HG02885 (cell line): ENCODE measurements around the gene CHEK1.

ENCODE experiments used
- ATAC-seq: cut with Tn5 transposase; IDR thresholded peaks from one replicate; pipeline ENCODE4 v1.9.1; 2021; ENCODE audit warnings: mild to moderate bottlenecking; ENCODE audit not compliant: unreplicated experiment, poor library complexity

The CHEK1 gene

GRCh38 chr11:125625630-125626287 lies 796 bp downstream of the CHEK1 start:
- ATAC-seq: peak; percentile 87

GRCh38 chr11:125626288-125626950 lies 1.5 kb downstream of the CHEK1 start:
- peak; percentile 31 for ATAC-seq

- no peak for ATAC-seq
Observed at GRCh38 chr11:125627236-125627910, 2.4 kb downstream of the CHEK1 start.

DNA sequence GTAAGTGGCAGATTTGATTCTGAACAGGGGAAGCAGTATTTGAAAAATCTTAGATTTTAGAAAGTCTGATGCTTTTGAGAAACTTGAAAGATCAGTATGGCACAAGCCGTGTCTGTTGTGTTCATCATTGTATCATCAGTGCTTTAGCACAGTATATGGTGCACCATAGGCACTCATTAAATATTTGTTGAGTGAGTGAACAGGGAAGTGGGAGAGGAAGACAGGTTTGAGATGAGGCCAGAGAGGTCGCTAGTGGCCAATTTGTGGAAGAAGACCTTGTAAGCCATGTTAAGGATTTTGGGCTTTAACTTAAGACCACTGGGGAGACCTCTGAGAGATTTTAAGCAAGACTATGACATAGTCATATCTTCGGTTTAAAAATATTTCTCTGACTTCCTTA lies 12.9 kb downstream of the CHEK1 start:
- no peak for ATAC-seq

- ATAC-seq: no peak
Observed at GRCh38 chr11:125638315-125638714, 13.4 kb downstream of the CHEK1 start.

DNA sequence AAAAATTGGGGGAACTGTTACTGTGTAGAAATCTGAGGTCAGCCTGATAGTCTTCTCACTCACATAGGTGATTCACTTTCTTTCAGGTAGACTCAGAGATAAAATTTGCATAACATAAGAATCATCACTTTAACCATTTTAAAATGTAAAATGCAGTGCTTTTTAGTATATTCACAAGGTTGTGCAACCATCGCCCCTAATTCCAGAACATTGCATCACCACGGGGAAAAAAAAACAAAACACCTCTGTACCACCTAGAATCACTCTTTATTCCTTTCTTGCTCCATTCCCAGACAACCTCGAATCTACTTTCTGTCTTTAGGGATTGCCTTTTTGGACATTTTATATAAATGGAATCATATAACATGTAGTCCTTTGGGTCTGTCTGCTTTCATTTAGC lies 20.9 kb downstream of the CHEK1 start:
- no peak for ATAC-seq

DNA sequence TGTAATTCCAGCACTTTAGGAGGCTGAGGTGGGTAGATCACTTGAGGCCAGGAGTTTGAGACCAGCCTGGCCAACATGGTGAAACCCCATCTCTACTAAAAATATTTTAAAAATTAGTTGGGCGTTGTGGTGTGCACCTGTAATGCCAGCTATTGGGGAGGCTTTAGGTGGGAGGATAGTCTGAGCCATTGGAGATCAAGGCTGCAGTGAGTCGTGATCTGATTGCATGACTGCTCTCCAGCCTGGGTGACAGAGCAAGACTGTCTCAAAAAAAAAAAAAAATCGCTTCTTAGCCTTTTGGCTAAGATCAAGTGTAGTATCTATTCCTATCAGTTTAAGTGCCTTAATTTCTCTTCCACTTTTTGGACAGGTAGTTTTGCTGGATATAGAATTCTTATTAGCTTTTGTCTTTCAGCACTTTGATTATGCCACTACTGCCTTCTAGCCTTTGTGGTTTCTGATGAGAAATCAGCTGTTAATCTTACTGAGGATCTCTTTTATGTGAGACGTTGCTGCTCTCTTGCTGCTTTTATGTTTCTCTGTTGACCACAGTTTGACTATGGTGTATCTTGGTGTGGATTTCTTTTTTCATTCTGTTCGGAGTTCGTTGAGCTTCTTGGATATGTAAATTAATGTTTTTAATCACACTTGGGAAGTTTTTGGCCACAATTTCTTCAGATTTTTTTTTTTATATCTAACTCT lies 24.7 kb downstream of the CHEK1 start:
- ATAC-seq: no peak

DNA sequence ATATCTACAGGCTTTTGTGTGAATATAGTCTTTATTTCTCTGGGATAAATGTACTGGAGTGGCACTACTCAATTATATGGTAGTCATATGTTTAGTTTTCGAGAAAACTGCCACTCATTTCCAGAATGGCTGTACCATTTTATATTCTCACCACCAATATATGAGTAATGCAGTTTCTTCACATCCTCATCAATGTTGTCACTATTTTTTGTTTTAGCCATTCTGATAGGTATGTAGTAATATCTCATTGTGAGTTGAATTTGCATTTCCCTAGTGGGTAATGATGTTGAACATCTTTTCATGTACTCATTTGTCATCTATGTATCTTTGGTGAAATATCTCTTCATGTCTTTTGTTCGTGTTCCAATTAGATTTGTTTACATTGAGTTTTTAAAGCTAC lies 37.7 kb downstream of the CHEK1 start:
- no peak for ATAC-seq

GRCh38 chr11:125663910-125664309 lies 38.9 kb downstream of the CHEK1 start:
- no peak for ATAC-seq

DNA sequence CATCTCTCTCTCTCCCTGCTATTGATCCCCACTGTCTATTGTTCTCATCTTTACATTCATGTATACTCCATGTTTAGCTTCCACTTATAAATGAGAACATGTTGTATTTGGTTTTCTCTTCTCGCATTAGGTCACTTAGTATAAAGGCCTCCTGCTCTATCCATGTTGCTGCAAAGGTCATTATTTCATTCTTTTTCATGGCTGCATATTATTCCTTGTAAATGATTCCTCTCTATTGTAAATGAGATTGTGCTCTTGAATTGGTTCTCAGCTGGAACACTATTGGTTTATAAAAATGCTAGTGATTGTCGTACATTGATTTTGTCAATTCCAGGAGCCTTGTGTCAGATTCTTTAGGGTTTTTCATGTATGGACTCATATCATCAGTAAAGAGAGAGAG lies 42.2 kb downstream of the CHEK1 start:
- ATAC-seq: no peak

- ATAC-seq: no peak
Observed at GRCh38 chr11:125670172-125670571, 45.2 kb downstream of the CHEK1 start.

GRCh38 chr11:125671561-125671960 lies 46.6 kb downstream of the CHEK1 start:
- no peak for ATAC-seq

DNA sequence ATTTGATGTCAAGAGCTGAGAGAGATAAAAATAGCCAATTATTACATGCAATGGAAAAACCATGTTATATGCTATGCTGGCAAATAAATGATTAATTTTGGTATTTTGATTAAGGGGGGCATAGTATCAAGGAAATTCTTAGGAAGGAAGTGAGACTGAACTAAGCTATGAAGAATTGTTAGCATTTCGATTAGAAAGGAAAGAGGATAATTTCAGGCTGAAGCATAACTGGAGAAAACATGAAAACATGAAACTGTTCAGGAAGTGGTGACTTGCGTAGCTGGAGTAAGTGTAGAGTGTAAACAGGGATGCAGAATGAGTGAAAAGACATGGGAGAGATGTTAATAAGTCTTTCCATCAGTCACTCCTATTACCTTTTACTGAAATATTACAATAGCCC lies 49.2 kb downstream of the CHEK1 start:
- ATAC-seq: no peak

GRCh38 chr11:125675196-125675595 lies 50.2 kb downstream of the CHEK1 start:
- ATAC-seq: no peak

DNA sequence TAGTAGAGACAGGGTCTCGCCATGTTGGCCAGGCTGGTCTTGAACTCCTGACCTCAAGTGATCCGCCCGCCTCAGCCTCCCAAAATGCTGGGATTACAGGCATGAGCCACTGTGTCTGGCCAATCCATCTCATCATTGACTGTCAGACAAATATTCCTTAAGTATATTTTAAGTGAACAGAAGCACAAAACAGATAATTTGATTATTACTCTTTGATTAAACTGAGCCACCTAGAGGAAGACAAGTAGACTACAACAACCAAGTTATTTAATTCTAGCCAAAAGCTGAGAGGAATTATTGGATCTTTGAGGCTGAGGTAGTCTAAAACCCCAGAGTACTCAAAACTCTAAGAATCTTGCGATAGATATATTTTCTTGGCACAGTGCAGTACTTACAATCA lies 54.4 kb downstream of the CHEK1 start:
- ATAC-seq: no peak

DNA sequence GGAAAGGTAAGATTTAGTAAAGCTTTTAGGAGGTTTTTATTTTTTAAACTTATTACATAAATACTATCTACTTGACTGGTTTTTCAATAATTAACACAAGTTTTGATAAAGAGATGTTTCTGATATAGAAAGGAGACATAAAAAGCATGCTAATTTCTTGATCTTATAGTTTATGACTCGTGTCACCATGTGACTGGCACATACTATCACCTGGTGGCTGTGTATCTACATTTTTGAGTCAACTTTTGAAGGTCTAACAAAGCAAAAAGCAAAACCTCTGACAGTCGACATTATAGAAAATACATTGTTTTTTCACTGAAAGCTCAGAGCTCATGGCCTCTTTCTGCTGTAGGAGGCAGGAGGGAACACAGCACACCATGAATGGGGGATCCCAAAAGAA lies 54.9 kb downstream of the CHEK1 start:
- no peak for ATAC-seq

DNA sequence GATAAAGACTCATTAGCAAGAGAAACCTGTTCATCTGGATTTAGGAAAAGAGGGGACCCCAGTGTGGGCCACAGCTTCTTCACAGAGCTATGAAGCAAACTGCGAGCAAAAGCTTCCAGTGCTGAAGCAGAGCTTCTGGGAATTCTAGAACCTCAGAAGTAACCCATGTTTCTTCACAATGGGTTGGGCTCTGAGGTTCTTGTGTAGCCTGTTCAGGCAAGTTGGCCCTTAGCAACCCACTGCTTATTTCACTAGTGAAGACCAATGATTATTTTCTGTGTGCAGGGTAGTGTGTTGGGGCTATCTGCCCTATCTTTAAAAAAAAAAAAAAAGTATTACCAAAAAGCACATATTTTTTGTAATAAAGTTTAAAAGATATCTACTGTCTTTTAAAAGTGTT lies 55.8 kb downstream of the CHEK1 start, which contains the start of gene ACRV1:
Gene ACRV1 (minus strand): TSS at position 101 of the 400 bp plus-strand sequence. CDS start 67 bp downstream, at position 34.
- no peak for ATAC-seq

DNA sequence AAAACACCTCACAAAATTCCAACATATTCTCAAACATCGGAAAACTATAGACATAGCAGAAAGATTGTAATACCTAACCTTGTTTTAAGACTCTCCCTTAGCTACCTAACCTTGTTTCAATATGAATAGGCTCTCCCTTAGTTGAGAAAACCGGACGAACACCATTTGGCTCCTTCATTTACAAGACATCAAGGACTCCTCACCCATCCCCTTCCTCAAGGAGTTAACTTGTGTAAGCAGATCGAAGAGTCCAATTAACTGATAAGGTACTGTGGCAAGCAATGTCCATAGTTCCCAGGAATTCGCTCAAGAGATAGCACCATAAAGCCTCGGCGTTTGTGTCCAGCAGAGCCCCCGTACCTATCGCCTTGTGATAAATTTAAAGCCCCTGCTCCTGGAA lies 60.3 kb downstream of the CHEK1 start:
- ATAC-seq: no peak

DNA sequence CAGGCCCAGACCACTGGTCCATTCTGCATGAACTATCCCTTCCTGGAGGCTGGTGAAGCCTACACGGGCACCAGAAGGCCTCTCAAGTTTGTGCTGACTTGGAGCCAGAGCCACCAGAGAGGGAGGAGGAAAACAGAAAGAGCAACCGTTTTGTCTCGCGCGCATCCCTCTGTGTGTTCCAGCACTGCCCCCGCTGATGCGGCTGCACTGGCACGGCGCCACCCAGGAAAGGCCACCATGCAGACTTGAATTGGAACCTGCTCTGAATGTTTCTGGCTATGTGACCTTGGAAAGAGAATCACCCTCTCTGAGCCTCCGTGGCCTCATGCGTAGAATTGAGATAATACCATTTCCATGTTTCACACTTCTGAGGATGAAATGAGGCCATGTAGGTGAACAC lies 63.1 kb downstream of the CHEK1 start:
- ATAC-seq: no peak

DNA sequence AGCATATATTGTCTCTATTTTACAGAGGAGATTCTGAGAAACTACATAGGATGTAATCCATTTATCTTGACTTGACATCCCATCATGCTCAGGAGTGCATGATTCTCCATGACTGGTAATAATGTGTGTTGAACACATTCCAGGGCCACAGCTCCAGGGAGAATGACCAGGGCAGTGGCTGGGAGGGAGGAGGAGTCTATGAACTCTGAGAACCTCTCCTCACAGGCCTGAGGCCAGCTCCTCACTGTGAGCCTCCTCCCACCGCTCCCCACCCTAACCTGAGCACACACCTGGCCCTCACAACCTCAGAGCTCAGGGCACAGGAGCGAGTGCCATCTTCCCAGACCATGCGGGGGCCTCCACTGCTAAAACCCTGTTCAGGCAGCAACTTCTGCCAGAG lies 63.7 kb downstream of the CHEK1 start:
- no peak for ATAC-seq

DNA sequence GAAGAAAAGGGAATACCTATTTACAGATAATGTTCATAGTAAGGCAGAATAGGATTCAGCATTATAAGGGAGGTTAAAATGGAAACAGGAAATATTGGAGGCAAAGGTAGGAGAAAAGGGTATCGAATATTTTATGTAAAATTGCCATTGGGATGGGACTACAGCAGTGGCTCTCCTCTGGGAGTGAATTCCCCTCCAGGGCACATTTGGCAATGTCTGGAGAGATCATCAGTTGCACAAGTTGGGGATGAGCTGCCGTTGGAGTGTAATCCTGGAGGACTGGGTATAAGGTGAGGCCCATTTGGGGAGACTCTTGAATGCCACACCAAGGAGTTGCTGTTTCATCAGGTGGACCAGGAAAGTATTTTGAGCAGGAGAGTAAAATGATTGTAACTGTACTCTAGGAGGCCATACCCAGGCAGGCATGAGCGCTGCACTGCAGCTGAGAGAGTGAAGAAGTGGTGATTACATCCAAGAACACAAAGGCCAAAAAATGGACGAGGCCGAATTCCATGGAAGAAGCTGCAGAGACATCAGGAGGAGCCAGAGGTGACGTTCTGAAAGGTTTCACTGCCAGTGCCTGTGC lies 64.4 kb downstream of the CHEK1 start:
- ATAC-seq: no peak
